ENCODE results near the gene TTC9C. TPM values are rescaled to one million over a fixed set of nuclear protein-coding genes. Genes with fewer than 3 reads are reported as not detected.

Gene TTC9C
- total RNA-seq, 1 experiment from 2014 or later: 69.6 TPM

Other genes with a start within 250 kb of the TTC9C start
- 298 and 391 TPM in 2 replicates for gene AHNAK, start 181.7 kb upstream of the TTC9C start, total RNA-seq (2014; rRNA removed; shearing (Covaris generic))
- 1,294 and 1,343 TPM in 2 replicates for gene EEF1G, start 154.6 kb upstream of the TTC9C start, total RNA-seq (2014; rRNA removed; shearing (Covaris generic))
- gene TUT1, start 137.0 kb upstream of the TTC9C start, total RNA-seq (2014; rRNA removed; shearing (Covaris generic)): 7.9 and 9.6 TPM in 2 replicates
- 114 and 139 TPM in 2 replicates for gene MTA2, start 126.6 kb upstream of the TTC9C start, total RNA-seq (2014; rRNA removed; shearing (Covaris generic))
- gene EML3, start 115.7 kb upstream of the TTC9C start, total RNA-seq (2014; rRNA removed; shearing (Covaris generic)): 16.0 and 19.5 TPM in 2 replicates
- gene ROM1, start 115.2 kb upstream of the TTC9C start, total RNA-seq (2014; rRNA removed; shearing (Covaris generic)): 3.4 and 6.4 TPM in 2 replicates
- gene B3GAT3, start 106.5 kb upstream of the TTC9C start, total RNA-seq (2014; rRNA removed; shearing (Covaris generic)): 58.9 and 67.7 TPM in 2 replicates
- gene GANAB, start 81.9 kb upstream of the TTC9C start, total RNA-seq (2014; rRNA removed; shearing (Covaris generic)): 184 and 257 TPM in 2 replicates
- 25.6 and 25.9 TPM in 2 replicates for gene INTS5, start 75.2 kb upstream of the TTC9C start, total RNA-seq (2014; rRNA removed; shearing (Covaris generic))
- 100 and 104 TPM in 2 replicates for gene C11orf98, start 63.3 kb upstream of the TTC9C start, total RNA-seq (2014; rRNA removed; shearing (Covaris generic))
- 3.0 and 8.7 TPM in 2 replicates for gene CSKMT, start 63.2 kb upstream of the TTC9C start, total RNA-seq (2014; rRNA removed; shearing (Covaris generic))
- 13.8 and 17.7 TPM in 2 replicates for gene UQCC3, start 56.8 kb upstream of the TTC9C start, total RNA-seq (2014; rRNA removed; shearing (Covaris generic))
- 2.5 and 6.6 TPM in 2 replicates for gene LBHD1, start 56.2 kb upstream of the TTC9C start, total RNA-seq (2014; rRNA removed; shearing (Covaris generic))
- gene UBXN1, start 49.4 kb upstream of the TTC9C start, total RNA-seq (2014; rRNA removed; shearing (Covaris generic)): 118 and 126 TPM in 2 replicates
- gene LRRN4CL, start 39.0 kb upstream of the TTC9C start, total RNA-seq (2014; rRNA removed; shearing (Covaris generic)): 2.8 and 5.1 TPM in 2 replicates
- 141 and 186 TPM in 2 replicates for gene BSCL2, start 21.1 kb upstream of the TTC9C start, total RNA-seq (2014; rRNA removed; shearing (Covaris generic))
- not detected in 2 replicates for gene GNG3, start 20.8 kb upstream of the TTC9C start, total RNA-seq (2014; rRNA removed; shearing (Covaris generic))
- gene HNRNPUL2, start 1.0 kb upstream of the TTC9C start, total RNA-seq (2014; rRNA removed; shearing (Covaris generic)): 5.1 and 6.5 TPM in 2 replicates
- gene ZBTB3, start 25.7 kb downstream of the TTC9C start, total RNA-seq (2014; rRNA removed; shearing (Covaris generic)): 5.8 and 14.1 TPM in 2 replicates
- 96.7 and 104 TPM in 2 replicates for gene POLR2G, start 33.1 kb downstream of the TTC9C start, total RNA-seq (2014; rRNA removed; shearing (Covaris generic))
- gene TAF6L, start 42.9 kb downstream of the TTC9C start, total RNA-seq (2014; rRNA removed; shearing (Covaris generic)): 28.0 TPM in 2 replicates
- gene TMEM179B, start 58.9 kb downstream of the TTC9C start, total RNA-seq (2014; rRNA removed; shearing (Covaris generic)): 32.3 and 51.8 TPM in 2 replicates
- 23.4 and 30.1 TPM in 2 replicates for gene TMEM223, start 63.5 kb downstream of the TTC9C start, total RNA-seq (2014; rRNA removed; shearing (Covaris generic))
- 25.9 and 30.0 TPM in 2 replicates for gene NXF1, start 77.0 kb downstream of the TTC9C start, total RNA-seq (2014; rRNA removed; shearing (Covaris generic))
- gene STX5, start 103.6 kb downstream of the TTC9C start, total RNA-seq (2014; rRNA removed; shearing (Covaris generic)): 28.0 and 33.8 TPM in 2 replicates
- not detected in 2 replicates for gene TEX54, start 104.4 kb downstream of the TTC9C start, total RNA-seq (2014; rRNA removed; shearing (Covaris generic))
- gene WDR74, start 111.1 kb downstream of the TTC9C start, total RNA-seq (2014; rRNA removed; shearing (Covaris generic)): 92.4 and 104 TPM in 2 replicates
- 198 and 207 TPM in 2 replicates for gene SLC3A2, start 152.4 kb downstream of the TTC9C start, total RNA-seq (2014; rRNA removed; shearing (Covaris generic))
- gene CHRM1, start 192.9 kb downstream of the TTC9C start, total RNA-seq (2014; rRNA removed; shearing (Covaris generic)): 0.02 TPM in 1 of 2 replicates, not detected in the other

Measured in A172 (cell line).